Erythroblast (primary cell): ENCODE results near the gene SERINC2.
A peak's percentile ranks its signal among the peaks of the same experiment; 100 is the strongest.

Experiments
- DNase-seq, 2 experiments: peaks; one replicate each; lab custom pipeline; 2025; lab: John Stamatoyannopoulos, UW
- GATA1 ChIP-seq: IDR thresholded peaks from 2 replicates; pipeline ENCODE4 v1.6.1; 2011; ENCODE audit warnings: low read depth, mild to moderate bottlenecking, control low read depth, low read length, moderate library complexity
- POLR2A ChIP-seq: IDR thresholded peaks from 2 replicates; pipeline ENCODE4 v1.6.1; 2011; ENCODE audit warnings: mild to moderate bottlenecking, low read length

Gene SERINC2

DNA sequence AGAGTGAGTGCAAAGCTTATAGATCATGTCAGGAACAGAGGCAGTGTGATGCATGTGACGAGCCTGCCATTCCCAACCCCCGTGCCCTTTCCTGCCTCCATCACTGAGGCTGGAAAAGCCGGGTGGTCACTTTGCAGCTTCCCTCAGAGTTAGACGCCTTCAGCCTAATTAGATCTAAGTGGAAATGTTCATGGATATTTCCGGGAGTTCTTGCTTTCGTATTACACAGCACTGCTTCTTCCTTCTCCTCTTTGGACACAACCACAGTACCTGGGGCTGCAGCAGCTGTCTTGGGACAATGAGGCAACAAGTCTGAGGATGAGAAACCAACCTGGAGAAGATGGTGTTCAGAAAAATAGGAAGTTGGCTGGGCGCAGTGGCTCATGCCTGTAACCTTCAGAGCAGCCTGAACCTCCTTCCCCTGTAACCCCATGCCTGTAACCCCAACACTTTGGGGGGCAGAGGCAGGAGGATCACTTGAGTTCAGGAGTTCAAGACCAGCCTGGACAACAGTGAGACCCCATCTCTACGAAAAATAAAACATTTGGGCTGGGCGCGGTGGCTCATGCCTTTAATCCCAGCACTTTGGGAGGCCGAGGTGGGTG is 24.5 kb downstream of the SERINC2 start:
- DNase-seq: no peak
- TF ChIP-seq POLR2A (no peak), GATA1 (no peak)

DNA sequence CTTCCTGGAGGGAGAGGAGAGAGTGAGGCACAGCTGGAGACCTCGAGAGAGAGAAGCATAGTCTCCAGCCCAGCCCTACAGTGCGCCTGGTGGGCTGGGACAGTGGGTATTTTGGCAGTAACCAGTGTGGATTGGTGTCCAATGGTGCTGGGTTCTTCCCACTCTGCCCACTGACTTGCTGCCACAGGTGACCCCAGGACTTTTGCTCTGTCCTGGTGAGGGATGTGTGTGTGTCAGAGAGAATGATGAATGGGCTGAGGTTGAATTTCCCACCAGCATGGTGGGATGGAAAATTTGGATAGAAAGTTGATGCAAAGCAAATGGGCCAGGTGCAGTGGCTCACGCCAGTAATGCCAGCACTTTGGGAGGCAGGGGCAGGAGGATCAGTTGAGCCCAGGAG is 26.3 kb downstream of the SERINC2 start:
- TF ChIP-seq POLR2A: no peak
- no peak for TF ChIP-seq GATA1
- no peak for DNase-seq

DNA sequence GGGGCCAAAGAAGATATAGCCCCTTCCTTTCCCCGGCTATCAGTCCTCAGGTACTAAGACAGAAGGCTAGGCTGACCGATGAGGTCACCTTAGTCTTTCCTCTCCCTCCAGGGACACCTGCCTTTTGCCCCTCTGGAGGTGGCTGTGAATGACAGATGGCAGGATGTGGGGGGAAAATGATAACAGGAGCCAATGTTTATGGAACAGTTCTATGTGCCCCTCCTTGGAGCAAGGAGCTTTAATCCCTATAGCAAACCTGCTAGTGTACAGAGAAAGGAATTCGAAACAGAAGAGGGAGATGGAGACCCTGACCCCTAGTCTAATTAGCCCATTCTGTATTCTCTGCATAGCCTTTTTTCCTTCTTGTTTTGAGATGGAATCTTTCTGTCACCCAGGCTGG is 28.1 kb downstream of the SERINC2 start:
- DNase-seq: no peak
- TF ChIP-seq GATA1 (no peak), POLR2A (no peak)

DNA sequence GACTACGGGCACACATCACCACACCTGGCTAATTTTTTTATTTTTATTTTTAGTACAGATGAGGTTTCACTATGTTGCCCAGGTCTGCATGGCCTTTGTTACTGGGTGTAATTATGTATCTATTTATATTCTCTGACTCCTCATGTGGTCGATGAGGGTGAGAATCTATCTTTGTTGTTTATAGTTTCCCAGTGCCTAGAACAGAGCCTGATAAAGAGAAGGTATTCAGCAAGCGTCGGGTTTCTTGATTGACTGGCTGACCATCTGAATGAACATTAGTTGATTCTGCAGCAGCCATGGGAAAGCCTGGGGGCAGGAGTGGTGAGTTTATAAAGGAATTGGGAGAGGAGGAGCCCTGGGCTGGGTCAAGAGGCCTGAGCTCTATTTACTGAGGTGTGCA is 28.5 kb downstream of the SERINC2 start:
- no peak for DNase-seq
- TF ChIP-seq POLR2A: no peak
- TF ChIP-seq GATA1: no peak

DNA sequence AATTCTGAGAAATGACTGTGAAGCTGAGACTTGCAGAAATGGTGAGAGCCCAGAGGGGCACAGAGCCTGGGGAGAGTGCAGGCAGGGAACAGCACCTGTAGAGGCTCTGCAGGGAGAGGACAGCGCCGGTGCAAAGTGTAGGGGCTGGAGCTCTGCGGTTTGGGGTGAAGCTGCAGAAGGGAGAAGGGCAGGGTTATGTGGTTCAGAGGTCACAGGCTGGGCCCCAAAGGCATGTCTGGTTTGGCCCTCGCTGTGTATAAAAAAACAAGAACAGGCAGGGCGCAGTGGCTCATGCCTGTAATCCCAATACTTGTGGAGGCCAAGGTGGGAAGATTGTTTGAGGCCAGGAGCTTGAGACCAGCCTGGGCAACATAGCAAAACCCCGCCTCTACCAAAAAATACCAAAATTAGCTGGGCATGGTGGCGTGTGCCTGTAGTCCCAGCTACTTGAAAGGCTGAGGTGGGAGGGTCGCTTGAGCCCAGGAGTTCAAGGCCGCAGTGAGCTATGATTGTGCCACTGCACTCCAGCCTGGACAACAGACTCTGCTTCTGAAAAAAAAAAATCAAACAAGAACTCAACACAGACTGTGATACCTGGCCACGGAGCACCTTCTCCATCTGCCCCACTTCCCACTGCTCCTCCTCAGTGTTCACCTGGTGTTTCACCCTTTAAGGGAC is 29.1 kb downstream of the SERINC2 start:
- TF ChIP-seq GATA1: no peak
- no peak for TF ChIP-seq POLR2A
- DNase-seq: no peak

DNA sequence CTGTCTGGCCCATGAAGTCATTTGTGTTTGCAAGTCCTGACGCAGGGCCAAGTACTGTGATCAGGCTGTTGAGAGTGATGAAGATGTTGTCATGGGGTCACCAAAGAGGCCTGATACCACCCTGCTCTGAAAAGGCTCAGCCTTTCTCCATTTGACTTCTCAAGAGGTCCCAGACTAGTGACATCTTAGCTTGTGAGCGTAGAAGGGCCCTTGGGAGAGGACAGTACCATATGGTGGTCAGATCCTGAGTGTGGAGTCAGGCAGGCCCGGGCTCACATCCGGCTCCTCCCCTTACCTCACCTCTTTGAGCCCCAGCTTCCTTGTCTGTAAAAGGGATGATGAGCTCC is 29.6 kb downstream of the SERINC2 start:
- no peak for DNase-seq
- TF ChIP-seq GATA1: no peak
- no peak for TF ChIP-seq POLR2A

DNA sequence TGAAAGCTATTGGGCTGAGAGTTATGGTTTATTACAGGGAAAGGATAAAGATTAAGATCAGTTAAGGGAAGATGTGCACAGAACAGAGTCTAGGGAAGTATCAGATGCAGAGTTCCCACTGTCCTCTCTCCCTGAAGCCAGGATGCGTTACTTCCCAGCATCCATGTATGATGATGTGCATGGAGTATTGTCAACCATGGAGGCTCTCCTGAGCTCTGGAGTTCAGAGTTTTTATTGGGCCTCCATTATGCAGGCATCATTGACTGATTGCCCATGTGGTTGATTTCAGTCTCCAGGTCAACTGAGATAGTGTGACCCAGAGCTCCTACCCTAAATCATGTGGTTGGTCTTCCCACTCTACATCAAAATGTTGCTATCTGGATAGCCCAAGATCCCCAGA is 30.7 kb downstream of the SERINC2 start:
- DNase-seq: no peak
- TF ChIP-seq POLR2A: no peak

DNA sequence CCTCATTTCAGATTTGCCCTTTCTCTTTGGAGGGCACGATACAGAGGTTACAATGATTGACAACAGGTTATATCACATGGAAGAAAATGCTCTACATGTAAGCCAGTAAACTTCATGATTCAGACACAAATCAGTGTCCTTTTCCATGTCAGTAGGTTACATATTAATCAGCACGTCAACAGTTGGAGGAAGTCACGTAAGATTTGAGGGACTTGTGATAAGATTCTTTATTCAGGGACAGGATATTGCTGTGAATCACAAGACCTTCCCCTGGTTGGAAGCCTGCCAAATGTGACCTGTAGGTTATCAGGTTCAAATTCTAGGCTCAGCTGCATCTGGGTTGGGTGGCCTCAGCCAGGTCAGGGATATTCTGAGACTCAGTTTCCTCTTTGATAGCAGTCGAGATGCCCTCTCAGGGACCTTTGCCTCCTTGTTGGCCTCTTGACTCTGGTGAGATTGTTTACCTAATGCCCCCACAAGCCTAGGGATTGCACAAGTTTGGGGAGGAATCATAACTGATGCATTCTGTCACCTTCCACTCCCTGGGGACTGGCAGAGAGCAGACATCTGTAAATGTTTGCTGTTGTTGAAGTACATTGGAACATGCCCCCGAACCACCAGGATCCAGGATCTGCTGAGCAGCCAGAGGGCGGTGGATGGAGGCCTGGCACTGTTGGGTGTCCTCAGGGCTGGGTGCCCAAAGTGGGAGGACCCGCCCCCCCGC is 31.9 kb downstream of the SERINC2 start:
- no peak for DNase-seq
- no peak for TF ChIP-seq GATA1
- no peak for TF ChIP-seq POLR2A

DNA sequence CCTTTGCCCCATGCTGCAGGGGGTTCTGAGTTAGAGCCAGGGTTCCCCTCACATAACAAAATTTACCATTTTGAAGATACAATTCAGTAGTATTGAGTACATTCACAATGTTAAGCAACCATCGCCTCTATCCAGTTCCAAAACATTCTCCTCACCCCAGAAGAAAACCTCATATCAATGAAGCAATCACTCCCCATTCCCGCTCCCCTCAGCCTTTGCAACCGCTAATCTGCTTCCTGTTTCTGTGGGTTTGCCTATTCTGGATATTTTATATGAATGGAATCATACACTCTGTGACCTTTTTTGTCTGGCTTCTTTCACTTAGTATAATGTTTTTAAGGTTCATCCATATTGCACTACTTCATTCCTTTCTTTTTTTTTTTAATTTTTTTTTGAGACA is 32.9 kb downstream of the SERINC2 start:
- no peak for DNase-seq
- no peak for TF ChIP-seq POLR2A
- TF ChIP-seq GATA1: no peak

DNA sequence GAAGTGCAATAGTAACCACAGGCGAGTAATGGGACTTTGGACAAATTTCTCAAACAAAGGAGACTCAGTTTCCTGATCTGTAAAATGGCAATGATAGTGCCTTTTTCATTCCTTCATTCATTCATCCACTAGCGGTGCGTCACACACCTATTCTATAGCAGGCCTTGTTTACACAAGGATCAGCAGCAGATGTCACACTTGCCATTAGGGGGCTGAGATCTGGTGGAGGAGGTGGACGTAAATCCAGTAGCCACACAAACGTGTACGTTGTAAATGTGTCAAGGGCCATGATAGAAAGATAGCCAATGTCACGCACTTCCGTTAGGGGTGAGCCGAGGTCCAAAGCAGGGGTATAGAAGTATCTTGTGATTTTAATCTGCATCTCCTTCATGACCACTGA is 34.2 kb downstream of the SERINC2 start:
- no peak for TF ChIP-seq POLR2A
- no peak for TF ChIP-seq GATA1
- no peak for DNase-seq

DNA sequence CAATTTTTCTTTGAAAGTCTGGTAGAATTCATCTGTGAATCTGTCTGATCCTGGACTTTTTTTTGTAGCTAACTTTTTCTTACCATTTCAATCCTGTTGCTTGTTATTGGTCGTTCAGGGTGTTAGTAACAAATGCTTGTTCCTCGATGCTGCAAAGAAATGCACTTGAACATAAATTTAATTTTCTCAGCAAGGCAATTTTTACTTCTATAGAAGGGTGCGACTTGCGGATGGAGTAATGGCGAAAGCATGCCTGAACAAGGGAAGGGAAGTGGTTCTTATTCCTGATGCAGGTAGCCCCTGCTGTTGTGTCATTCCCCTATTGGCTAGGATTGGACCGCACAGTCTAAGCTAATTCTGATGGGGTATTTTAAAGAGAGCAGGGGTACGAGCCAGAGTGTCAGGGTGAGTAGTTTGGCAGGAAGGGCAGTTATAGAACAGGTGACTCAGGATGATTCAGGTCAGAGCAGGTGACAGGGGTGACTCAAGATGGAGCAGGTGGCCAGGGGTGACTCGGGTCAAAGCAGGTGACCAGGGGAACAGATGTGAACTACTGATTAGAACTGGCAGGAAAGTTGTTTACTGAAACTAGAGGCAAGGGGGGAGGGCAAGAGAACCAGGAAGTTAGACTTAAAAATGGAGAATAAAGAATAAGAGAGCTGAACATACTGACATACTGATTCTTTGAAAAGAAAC is 40.5 kb downstream of the SERINC2 start:
- TF ChIP-seq GATA1: no peak
- TF ChIP-seq POLR2A: no peak
- DNase-seq: peak; percentile 7 to 25

DNA sequence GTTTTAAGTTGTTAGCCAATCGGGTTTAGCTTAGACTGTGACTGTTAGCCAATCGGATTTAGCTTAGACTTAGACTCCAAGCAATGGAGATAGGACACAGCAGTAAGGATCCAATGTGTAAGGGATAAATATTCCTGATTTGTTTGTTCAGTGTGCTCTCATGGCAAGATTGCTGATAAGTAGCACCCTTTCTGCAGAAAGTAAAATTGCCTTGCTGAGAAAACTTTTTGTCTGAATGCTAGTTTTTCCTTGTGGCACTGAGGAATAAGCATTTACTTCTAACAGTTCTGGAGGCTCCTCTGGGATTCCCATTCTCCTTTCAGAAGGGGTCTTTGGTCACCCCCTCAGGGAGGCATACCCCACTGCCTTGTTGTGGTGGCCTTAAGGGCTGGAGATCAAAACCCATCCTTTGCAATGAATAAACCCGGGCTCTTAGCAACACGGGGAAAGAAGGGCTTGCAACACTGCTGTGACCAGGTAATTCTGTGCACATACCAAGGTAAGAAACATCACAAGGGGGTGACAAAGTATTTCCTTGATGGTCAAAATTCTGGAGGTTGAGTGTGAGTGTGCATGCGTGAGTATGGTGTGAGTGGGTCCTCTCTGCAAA is 45.4 kb downstream of the SERINC2 start:
- DNase-seq: no peak
- TF ChIP-seq GATA1: no peak
- TF ChIP-seq POLR2A: no peak

DNA sequence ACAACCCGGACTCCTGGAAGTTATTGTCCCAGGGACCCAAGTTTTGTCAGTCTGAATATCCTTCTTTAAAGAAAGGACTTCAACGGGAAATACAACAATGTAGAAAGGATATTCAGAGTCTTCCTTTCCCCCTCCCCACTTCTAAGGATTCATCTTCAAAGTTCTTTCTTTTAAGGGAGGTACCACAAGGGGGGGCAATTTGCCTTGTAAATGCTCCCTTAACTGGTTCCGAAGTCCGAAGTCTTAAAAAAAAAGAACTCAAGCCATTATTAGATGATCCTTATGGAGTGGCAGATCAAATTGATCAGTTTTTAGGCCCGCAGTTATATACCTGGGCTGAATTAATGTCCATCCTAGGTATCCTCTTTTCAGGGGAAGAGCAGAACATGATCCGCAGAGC is 47.0 kb downstream of the SERINC2 start:
- TF ChIP-seq GATA1 (no peak), POLR2A (no peak)
- DNase-seq: peak in 1 of 2 experiments; percentile 16
